ENCODE results near the gene IL6.
"Not testable (repeated sequence)": the region's sequence is repeated elsewhere in the genome, so short reads cannot be mapped to it uniquely, and the experiment has no call there.

The IL6 gene

DNA sequence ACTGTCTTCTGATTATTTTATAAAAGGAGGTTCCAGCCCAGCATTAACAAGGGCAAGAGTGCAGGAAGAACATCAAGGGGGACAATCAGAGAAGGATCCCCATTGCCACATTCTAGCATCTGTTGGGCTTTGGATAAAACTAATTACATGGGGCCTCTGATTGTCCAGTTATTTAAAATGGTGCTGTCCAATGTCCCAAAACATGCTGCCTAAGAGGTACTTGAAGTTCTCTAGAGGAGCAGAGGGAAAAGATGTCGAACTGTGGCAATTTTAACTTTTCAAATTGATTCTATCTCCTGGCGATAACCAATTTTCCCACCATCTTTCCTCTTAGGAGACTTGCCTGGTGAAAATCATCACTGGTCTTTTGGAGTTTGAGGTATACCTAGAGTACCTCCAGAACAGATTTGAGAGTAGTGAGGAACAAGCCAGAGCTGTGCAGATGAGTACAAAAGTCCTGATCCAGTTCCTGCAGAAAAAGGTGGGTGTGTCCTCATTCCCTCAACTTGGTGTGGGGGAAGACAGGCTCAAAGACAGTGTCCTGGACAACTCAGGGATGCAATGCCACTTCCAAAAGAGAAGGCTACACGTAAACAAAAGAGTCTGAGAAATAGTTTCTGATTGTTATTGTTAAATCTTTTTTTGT lies 2.3 kb downstream of the IL6 start:
- DNase-seq, result peak in 1 of 2 donors; percentile 73

DNA sequence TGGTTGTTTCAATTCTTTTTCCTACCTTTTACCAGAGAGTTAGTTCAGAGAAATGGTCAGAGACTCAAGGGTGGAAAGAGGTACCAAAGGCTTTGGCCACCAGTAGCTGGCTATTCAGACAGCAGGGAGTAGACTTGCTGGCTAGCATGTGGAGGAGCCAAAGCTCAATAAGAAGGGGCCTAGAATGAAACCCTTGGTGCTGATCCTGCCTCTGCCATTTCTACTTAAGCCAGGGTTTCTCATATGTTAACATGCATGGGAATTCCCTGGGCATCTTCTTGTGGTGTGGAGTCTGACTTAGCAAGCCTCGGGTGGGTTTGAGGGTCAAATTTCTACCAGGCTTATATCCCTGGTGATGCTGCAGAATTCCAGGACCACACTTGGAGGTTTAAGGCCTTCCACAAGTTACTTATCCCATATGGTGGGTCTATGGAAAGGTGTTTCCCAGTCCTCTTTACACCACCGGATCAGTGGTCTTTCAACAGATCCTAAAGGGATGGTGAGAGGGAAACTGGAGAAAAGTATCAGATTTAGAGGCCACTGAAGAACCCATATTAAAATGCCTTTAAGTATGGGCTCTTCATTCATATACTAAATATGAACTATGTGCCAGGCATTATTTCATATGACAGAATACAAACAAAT lies 3.2 kb downstream of the IL6 start:
- peak in 1 of 2 donors; percentile 76 for DNase-seq

DNA sequence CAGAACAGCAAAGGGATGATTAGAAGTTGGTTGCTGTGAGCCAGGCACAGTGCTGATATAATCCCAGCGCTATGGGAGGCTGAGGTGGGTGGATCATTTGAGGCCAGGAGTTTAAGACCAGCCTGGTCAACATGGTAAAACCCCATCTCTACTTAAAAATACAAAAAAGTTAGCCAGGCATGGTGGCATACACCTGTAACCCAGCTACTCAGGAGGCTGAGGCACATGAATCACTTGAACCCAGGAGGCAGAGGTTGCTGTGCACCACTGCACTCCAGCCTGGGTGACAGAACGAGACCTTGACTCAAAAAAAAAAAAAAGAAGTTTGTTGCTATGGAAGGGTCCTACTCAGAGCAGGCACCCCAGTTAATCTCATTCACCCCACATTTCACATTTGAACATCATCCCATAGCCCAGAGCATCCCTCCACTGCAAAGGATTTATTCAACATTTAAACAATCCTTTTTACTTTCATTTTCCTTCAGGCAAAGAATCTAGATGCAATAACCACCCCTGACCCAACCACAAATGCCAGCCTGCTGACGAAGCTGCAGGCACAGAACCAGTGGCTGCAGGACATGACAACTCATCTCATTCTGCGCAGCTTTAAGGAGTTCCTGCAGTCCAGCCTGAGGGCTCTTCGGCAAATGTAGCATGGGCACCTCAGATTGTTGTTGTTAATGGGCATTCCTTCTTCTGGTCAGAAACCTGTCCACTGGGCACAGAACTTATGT lies 4.1 kb downstream of the IL6 start:
- peak; percentile 37 to 82 for DNase-seq

DNA sequence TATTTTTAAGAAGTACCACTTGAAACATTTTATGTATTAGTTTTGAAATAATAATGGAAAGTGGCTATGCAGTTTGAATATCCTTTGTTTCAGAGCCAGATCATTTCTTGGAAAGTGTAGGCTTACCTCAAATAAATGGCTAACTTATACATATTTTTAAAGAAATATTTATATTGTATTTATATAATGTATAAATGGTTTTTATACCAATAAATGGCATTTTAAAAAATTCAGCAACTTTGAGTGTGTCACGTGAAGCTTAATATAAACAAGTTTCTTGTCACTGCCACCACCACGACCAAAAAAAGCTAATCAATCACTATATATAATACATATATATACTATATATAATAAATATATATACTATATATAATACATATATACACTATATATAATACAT lies 4.8 kb downstream of the IL6 start:
- peak in 1 of 2 donors; percentile 72 for DNase-seq

DNA sequence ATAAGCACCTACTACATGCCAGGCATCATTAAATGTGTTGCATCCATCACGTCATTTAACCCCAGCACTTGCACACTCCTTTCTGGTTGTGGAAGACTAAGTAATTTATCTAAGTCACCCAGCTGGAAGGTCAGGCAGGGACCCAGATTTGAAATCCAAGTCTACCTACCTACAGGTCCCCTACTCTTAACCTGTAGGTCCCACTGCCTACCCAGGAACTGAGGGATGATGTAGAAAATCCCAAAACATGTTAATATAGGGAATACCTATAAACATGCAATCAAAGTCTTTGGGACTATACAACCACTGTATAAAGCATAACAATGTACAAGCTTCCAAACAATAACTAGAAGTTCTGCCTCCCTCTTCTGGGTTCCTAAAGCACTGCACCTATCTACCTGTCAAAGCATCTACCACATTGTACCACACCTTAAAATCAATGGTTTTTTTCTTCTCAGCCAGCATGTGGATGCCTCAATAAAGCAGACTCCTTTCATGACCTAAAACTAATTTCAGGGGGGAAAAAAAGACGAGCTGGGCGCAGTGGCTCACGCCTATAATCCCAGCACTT lies 5.6 kb downstream of the IL6 start:
- peak; percentile 38 to 84 for DNase-seq

DNA sequence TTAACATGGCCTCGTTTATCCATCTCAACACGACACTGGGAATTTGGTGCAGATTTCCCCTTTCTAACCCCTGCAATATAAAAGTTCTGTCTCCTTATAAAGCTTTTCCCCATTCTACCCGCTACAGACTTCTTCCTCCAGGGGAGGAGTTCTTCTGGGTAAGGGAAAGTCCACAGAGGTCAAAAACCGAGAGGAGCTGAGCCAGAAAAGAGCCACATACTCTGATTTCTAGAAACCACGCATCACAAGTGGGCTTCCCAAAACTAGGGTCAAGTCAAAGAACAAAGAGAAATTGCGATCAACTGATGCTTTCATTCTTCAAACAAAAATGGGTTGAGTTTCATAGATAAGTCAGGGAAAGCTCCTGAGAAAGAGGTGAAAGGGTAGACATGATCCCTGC lies 6.8 kb downstream of the IL6 start:
- no peak for DNase-seq

DNA sequence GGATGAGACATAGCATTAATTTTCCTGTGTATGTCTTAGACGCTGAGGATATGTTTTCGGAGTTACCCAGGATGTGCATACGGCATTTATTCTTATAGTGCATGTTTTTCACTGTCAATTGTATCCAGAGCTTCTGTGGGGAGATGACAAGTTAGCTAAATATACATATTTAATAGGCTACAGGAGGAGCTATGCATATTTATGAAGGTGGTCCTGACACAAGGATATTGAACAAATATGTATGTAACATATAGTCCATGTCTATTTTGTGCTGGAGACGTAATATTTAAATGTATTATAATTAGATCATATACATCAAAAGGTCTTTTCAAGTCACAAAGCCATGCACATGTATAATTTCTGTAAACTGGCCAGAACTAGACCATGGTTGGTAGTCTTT lies 16.0 kb downstream of the IL6 start:
- no peak for DNase-seq

DNA sequence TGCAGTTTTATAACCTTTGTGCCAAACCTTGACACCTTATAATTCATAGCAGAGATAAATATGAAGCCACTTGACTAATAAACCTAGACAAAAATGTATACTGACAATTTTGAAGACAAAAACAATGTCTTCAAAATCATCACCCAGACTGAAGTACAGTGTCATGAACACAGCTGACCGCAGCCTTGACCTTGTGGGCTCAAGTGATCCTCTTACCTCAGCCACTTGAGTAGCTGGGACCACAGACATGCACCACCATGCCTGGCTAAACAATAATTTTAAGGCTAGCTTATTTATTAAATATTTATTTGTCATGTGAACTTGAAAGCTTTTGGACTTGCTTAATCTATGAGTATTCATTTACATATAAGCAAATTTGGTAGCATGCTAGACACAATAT lies 24.3 kb downstream of the IL6 start:
- no peak for DNase-seq

DNA sequence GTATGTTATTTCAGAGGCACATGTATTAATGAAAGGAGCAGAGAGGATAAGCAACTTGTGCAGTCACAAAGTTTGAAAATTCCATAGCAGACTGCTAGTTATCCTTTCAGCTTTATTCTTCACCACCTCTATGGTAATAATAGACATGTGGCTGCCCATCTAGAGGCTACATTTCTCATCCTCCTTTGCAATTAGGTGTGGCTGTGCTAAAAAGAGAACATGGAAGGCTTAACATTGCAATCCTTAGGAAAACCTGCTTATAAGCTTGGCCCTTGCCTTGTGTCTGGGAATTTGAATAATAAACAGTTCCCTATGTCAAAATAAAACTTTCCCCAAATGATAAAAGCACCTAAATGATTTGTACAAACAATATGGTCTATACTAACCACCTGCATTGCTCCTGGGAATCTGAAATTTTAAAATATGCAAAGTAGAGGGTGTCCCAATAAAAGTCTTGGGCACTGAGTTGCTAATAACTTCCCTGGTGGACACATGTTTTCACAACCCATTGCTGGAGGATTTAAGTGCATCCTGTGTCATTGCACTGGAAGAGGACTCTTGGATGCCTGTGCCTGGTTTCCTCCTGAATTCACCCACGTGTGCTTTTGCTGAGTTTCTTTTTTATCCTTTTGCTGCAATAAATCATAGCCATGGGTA lies 30.5 kb downstream of the IL6 start:
- no peak for DNase-seq

DNA sequence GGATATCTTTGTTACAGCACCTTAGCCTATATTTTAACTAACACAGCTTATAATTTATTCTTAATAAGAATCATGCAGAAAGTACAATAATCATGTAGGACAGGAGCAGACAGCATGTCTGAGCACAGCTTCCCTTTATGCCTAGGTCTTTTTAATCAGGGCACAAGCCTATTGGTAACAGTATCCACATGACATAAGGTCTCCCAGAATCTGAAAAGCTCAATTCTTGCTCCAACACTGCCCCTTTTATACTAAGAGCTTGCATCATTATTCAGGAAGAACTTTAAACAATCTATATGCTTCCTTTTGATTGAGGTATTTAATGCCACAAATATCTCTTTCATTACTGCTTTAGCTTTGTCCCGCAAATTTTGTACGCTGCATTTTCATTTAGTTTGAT lies 31.6 kb downstream of the IL6 start:
- DNase-seq, result no peak

DNA sequence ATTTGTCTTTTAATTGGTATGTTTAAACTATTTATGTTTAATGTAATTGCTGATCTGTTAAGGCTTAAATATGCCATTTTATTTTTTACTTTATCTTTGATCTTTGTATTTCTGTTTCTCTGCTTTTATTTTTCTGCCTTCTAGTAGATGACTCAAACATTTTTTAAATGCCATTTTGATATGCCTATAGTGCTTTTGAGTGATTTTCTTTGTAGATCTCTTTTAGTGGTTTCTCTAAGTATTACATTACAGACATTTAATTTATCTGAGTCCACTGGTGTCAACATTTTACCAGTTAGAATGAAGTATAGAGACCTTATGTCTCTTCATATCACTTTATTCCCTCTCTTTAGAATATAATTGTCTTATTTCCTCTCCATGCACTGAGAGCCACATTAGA lies 32.7 kb downstream of the IL6 start:
- DNase-seq, result no peak

DNA sequence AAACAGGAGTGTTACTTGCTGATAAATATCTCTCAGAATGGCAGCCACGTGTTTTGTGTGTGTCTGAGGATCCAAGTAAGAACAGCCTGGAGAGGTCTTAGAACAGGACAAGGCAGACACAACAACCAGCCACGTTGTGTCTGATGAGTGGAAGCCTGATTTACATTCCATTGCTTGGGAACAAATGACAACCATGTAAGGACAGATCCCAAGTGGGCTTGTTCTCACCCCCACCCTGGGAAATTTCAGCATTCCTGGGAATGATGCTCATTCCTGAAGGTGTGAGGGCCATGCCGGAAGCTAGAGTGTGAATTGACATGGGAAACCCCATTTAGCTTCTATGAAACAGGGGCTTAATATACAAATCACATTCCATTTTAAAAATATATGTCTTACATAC lies 35.9 kb downstream of the IL6 start:
- DNase-seq, result no peak

DNA sequence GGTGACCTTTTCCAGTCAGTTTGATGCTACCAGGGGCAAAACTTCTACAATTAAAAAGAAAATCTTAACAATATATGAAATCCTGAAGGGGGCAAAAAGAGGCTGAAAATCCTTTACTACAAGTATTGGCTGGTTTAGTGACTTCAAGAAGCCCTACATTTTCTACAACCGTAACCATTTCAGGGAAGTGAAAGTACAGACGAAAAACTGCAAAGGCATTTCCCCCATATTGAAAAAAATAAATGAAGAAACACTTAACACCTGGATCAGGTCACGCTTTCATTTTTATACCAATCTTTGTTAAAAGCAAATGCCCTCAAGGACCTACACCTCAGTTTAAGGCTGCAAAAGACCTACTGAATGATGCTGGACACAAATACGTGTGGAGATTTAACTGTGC lies 38.6 kb downstream of the IL6 start:
- no peak for DNase-seq

DNA sequence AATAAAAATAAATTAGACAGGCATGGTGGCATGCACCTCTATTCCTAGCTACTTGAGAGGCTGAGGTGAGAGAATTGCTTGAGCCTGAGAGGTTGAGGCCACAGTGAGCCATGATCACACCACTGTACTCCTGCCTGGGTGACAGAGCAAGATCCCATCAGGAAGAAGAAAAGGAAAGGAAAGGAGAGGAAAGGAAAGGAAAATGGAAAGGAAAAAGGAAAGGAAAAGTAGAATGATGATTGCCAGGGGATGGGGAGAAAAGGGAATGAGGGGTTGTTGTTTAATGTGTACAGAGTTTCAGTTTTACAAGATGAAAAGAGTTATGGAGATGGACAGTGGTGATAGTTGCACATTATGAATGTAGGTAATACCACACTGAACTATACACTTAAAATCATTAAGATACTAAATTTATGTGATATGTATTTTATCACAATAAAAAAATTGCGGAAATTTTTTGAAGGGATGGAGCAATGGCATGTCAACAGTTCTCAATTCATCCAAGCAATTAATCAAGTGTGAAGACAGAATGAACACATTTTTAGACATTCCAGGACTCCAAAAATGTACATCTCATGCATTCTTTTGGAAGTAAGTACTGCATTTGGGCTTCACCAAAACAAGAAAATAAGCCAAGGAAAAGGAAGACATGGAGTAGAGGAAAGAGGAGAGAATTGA lies 44.3 kb downstream of the IL6 start:
- DNase-seq, result no peak

DNA sequence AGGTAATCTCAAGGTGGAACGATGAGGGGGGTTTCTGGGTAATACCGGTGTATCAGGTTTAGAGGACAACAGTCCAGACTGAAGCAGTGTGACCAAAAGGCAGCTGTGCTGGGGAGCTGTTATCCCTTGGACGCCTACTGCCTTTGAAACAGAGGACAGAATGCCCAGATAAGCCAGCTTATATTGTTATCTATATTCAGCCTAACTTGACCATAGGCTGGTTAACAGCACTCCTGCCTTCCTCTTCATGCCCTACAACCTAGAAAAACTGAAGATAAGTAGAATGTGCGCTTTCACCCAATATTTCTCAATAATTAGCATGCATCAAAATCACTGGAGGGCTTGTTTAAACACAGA lies 44.9 kb downstream of the IL6 start:
- no peak for DNase-seq

DNA sequence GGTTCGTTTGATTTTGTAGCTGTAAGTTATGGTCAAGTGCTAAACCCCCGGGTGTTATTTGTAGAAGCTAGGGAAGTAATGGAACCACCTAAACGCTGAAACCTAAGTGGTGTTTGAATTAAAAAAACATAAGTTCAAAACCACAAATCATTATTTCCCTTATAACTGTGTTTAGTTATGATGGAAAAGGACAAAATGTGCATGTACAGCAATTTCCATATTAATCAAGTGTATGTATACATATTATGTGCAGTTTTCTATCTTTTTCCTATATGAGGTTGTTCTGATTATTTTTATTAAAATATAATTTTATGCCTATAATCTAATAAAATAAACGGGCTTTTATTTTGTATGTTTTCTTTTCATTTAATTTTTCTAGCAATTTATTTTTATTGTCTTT lies 45.9 kb downstream of the IL6 start:
- DNase-seq, result no peak

DNA sequence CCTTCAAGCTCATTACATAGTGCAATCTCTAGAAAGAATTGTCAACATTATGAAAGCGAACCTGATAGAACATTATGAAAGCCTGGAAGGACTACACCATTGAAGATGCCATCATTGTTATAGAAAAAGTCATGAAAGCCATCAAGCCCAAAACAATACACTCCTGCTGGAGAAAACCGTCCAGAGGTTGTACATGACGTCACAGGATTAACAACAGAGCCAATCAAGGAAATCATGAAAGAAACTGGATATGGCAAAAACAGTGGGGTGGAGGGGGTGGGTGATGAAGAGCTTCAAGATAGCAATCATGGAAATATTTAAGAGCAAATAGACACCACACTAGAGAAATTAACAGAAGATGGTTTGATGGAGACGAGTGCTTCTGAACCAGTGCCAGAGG lies 50.0 kb downstream of the IL6 start:
- DNase-seq, result no peak

DNA sequence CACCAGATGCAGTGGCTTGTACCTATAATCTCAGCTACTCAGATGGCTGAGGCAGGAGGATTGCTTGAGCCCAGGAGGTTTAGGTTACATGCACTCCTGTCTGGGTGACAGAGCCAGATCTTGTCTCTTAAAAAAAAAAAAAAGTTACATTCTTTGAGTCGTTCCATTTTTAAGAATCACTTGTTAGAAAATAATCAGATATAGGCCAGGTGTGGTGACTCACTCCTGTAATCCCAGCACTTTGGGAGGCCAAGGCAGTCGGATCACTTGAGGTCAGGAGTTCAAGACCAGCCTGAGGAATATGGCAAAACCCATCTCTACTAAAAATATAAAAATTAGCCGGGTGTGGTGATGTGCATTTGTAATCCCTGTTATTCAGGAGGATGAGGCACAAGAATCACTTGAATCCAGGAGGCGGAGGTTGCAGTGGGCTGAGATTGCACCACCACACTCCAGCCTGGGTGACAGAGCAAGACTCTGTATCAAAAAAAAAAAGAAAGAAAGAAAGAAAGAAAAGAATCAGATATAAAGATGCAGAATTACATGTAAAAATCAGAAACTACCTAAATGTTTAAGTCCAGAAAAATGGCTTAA lies 52.8 kb downstream of the IL6 start:
- DNase-seq, result not testable (repeated sequence)

DNA sequence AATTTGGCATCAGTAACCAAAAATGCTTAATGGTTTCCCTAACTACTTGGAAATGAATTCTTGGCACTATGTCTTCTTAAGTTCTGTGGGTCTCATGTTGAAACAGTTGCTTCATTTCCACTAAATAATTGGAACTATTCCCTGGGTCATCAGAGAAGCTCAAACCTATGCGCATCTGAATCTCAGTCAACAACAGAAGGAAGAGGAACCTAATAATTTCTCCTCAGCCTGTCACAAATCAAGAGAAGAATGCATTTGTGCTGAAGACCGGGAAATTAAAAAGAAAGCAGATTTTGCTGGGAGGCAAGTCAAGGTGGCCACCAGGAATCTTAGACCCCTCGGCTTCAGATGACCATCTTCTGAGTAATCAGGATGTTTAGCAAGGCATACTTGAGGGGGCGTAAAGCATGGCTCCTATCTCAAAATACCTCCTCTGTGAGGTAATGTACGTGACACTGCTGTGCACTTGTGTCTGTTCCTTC lies 54.3 kb downstream of the IL6 start:
- no peak for DNase-seq
